GOT3 (cell line): Measurements from ENCODE around the gene ZNF69.
"Not testable (repeated sequence)": the region's sequence is repeated elsewhere in the genome, so short reads cannot be mapped to it uniquely, and the experiment has no call there.

Source experiments
- DNase-seq: peaks from one replicate; lab custom pipeline; 2025; ENCODE audit warnings: mixed read lengths; lab: John Stamatoyannopoulos, UW

Gene ZNF69

DNA sequence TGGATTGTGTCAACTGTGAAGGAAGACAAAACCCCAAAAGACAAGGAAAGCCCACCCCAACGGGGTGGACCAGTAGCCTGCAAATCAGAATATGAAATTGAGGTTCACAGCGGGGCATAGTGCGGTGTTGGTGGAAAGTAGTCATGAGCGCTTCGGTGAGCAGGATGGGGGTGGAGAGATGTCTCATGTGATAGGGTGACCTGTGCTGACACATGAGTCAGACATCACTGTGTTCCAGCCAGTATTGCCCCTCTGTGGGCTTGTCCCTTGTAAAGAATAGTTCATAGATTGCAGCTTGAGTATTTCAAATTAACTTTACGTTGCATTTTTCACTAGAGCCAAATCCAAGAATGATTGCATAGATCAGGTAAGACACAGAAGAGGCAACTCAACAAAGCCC, 7.3 kb downstream of the ZNF69 start:
- DNase-seq: no peak

DNA sequence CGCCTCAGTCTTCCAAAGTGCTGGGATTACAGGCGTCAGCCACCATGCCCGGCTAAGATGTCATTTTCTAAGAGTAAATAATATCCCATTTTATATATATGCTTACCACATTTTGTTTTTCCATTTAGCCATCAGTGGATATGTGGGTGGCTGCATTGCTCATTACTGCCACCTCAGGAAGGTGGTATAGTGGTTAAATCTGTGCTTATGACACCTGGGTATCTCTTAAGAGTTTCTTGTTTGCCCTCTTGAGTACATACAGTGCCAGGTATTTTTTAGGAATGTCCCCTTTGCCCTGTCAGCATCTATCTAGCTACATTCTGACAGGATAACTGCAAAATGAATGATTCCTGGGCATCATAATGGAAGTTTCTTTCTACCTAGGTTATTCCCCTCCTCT, 14.6 kb downstream of the ZNF69 start:
- DNase-seq: no peak

- no peak for DNase-seq
Observed at GRCh38 chr19:11905928-11906327, 18.3 kb downstream of the ZNF69 start.

GRCh38 chr19:11911937-11912336, 24.4 kb downstream of the ZNF69 start:
- DNase-seq: not testable (repeated sequence)

GRCh38 chr19:11914417-11915051, 27.0 kb downstream of the ZNF69 start:
- DNase-seq: not testable (repeated sequence)

DNA sequence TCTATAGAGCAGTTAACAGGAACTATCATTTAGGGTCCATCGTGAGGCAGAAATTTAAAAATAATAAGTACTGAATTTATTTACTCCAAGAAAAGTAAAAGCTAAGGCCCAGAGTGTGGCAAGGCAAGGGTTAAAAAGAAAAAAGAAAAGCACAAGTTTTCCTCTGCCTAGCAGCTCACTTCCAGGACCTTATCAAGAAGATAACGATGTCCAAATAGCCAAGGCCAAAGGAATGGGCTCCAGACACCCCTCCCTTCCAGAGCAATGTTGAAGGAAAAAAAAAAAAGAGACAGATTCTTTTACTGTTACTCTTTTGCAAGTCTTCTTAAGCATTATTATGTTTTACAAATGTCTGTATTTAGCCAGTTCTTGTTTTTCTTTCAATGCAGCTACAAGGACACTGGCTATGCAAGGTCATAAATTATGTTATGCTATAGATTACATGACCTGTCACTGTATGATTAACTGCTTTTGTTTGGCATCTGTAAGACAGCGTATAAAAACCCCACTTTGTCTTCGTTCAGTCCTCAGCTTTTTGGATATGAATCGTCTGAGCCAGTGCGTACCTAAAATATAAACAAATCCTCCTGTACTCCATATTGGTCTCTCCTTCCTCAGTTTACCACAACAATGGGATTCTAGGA, 34.4 kb downstream of the ZNF69 start:
- no peak for DNase-seq

- peak; percentile 48 for DNase-seq
Observed at GRCh38 chr19:11924886-11925650, 37.5 kb downstream of the ZNF69 start, which contains the start of gene ZNF700. TSS of gene ZNF700 (plus strand) at chr19:11925107. CDS start at chr19:11925211, 104 bp downstream.

GRCh38 chr19:11925651-11926187, 38.1 kb downstream of the ZNF69 start:
- not testable (repeated sequence) for DNase-seq

DNA sequence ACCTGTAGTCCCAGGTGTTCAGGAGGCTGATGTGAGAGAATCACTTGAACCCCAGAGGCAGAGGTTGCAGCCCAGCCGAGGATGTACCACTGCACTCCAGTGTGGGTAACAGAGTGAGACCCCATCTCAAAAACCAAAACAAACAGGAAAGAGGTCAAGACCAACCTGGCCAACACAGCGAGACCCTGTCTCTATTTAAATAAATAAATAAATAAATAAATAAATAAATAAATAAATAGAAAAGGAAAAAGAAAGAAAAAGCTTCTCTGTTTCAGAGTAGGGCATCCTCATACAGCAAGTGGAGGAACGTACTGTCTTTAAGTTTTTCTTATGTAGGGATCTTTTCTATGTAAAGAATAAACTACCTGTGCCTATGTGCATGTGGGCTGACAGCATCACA, 39.6 kb downstream of the ZNF69 start:
- DNase-seq: no peak

DNA sequence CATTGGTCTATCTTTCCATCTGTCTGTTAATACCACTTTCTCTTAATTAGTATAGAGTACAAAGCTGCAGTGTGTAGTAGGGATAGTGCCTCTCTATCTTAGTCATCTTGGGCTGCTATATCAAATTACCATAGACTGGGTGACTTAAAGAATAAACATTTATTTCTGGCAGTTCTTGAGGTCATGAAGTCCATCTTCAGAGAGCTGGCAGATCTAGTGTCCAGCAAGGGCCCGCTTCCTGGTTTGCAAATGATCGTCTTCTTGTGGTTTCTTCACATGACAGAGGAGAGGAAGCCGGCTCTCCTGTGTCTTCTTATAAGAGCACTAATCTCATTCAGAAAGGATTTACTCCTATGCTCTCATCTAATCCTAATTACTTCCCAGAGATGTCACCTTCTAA, 43.5 kb downstream of the ZNF69 start:
- DNase-seq: no peak

DNA sequence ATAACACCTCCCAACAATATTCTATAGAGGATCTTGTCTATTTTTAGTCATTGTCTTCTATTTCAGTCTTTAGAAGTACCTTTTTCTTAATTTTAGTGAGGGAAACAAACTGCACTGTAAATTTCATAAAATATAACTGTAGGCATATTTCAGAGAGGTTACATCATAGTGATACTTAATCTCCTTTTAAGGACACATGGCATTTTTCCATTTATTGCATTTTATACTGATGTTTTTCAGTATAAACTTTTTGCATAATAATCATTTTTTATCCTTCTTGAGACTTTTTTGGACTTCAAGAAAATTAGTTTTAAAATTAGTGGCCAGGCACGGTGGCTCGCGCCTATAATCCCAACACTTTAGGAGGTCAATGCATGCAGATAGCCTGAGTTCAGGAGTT, 43.9 kb downstream of the ZNF69 start:
- no peak for DNase-seq

- not testable (repeated sequence) for DNase-seq
Observed at GRCh38 chr19:11935829-11936228, 48.2 kb downstream of the ZNF69 start.

GRCh38 chr19:11938383-11938782, 50.8 kb downstream of the ZNF69 start:
- not testable (repeated sequence) for DNase-seq

DNA sequence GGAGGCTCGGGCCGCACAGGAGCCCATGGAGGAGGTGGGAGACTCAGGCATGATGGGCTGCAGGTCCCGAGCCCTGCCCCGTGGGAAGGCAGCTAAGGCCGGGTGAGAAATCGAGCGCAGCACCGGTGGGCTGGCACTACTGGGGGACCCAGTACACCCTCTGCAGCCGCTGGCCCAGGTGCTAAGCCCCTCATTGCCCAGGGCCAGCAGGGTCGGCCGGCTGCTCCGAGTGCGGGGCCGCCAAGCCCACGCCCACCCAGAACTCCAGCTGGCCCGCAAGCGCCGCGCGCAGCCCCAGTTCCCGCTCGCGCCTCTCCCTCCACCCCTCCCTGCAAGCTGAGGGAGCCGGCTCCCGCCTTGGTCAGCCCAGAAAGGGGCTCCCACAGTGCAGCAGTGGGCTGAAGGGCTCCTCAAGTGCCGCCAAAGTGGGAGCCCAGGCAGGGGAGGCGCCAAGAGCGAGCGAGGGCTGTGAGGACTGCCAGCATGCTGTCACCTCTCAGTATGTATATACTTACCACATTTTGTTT, 53.8 kb downstream of the ZNF69 start:
- DNase-seq: not testable (repeated sequence)

DNA sequence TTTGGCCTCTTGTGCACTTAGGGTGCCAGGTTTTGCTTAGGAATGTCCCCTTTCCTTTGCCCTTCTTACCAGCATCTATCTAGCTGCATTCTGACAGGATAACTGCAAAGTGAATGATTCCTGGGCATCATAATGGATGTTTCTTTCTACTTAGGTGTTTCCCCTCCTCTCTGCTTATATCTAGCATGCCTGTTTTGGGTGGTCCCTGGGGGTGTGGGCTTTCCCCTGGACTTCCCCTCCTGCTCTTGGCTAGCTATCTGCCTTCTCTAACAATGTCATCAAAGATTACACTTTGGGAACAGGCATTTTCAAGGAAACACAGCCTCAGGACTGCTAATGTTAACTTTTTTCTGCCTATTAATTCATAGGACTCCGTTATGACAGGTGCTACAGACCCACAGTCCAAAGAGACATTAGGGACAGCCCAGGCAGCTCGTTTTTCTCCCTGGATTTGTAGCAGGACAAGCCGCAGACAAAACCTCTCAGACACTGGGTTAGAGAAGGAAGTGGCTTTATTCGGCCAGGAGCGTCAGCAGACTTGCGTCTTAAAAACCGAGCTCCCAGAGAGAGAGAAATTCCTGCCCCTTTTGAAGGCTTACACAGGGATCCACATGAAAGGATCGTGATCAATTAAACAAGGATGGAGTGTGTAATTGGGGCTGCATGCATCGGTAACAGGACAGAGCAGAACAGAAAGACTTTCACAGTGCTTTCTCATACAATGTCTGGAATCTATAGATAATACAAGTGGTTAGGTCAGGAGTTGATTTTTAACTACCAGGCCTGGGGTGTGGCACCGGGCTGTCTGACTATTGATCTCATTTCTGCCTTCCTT, 54.6 kb downstream of the ZNF69 start:
- DNase-seq: no peak

- no peak for DNase-seq
Observed at GRCh38 chr19:11942843-11943108, 55.2 kb downstream of the ZNF69 start.

DNA sequence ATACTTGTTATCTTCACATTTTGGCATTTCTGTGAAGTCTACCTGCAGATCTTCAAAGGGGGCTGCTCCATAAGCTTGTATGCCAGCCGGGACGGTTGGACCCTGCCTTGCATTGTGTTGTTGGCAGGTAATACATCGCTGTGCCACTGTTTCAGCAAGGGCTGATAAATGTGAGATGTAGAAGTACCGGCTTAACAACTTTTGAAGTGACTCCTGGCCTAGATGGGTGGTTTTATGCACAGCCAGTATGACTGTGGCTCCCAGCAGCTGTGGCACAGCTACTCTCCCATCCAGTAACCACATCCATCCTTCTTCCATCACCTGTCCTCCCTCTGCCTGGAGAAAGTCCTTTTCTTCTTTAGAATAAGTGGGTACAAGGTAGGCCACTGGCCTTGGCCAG, 57.1 kb downstream of the ZNF69 start:
- no peak for DNase-seq

DNA sequence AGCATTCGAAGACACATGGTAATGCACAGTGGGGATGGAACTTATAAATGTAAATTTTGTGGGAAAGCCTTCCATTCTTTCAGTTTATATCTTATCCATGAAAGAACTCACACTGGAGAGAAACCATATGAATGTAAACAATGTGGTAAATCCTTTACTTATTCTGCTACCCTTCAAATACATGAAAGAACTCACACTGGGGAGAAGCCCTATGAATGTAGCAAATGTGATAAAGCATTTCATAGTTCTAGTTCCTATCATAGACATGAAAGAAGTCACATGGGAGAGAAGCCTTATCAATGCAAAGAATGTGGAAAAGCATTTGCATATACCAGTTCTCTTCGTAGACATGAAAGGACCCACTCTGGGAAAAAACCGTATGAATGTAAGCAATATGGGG, 61.1 kb downstream of the ZNF69 start:
- DNase-seq: no peak

GRCh38 chr19:11949201-11949600, 61.6 kb downstream of the ZNF69 start:
- DNase-seq: no peak

- DNase-seq: not testable (repeated sequence)
Observed at GRCh38 chr19:11949614-11950080, 62.1 kb downstream of the ZNF69 start.

GRCh38 chr19:11950312-11950711, 62.7 kb downstream of the ZNF69 start:
- DNase-seq: no peak
